ENCODE measurements around the gene RBM19.

Gene RBM19

GRCh38 chr12:113983265-113983664, 17.1 kb upstream of the RBM19 start:
- Histone ChIP-seq H3K27me3 (ENCODE audit: insufficient read depth, low read length) (peaks cover 3% of the 10 kb centered on the region), H3K4me1 (ENCODE audit: insufficient read depth, low read length) (no peaks in the 10 kb centered on the region), H3K36me3 (ENCODE audit: insufficient read depth, low read length) (no peaks in the 10 kb centered on the region), H3K4me3 (ENCODE audit: low read length) (no peak overlapping the region), H2AFZ (ENCODE audit: low read depth, low read length) (no peak overlapping the region), H3K9me3 (ENCODE audit: low read length) (no peaks in the 10 kb centered on the region)

GRCh38 chr12:113981876-113982275, 15.8 kb upstream of the RBM19 start:
- Histone ChIP-seq H3K4me3 (ENCODE audit: low read length) (no peak overlapping the region), H3K27me3 (ENCODE audit: insufficient read depth, low read length) (peaks cover 3% of the 10 kb centered on the region), H3K4me1 (ENCODE audit: insufficient read depth, low read length) (no peaks in the 10 kb centered on the region), H3K36me3 (ENCODE audit: insufficient read depth, low read length) (no peaks in the 10 kb centered on the region), H3K9me3 (ENCODE audit: low read length) (no peaks in the 10 kb centered on the region), H2AFZ (ENCODE audit: low read depth, low read length) (no peak overlapping the region)

GRCh38 chr12:113980537-113981337, 14.6 kb upstream of the RBM19 start:
- Histone ChIP-seq H2AFZ (ENCODE audit: low read depth, low read length) (no peak overlapping the region), H3K4me3 (ENCODE audit: low read length) (no peak overlapping the region), H3K4me1 (ENCODE audit: insufficient read depth, low read length) (no peaks in the 10 kb centered on the region), H3K36me3 (ENCODE audit: insufficient read depth, low read length) (no peaks in the 10 kb centered on the region), H3K9me3 (ENCODE audit: low read length) (no peaks in the 10 kb centered on the region), H3K27me3 (ENCODE audit: insufficient read depth, low read length) (peaks cover 3% of the 10 kb centered on the region)

GRCh38 chr12:113980054-113980453, 13.9 kb upstream of the RBM19 start:
- Histone ChIP-seq H3K36me3 (ENCODE audit: insufficient read depth, low read length) (no peaks in the 10 kb centered on the region), H3K9me3 (ENCODE audit: low read length) (no peaks in the 10 kb centered on the region), H3K27me3 (ENCODE audit: insufficient read depth, low read length) (peaks cover 3% of the 10 kb centered on the region), H3K4me1 (ENCODE audit: insufficient read depth, low read length) (no peaks in the 10 kb centered on the region), H2AFZ (ENCODE audit: low read depth, low read length) (no peak overlapping the region), H3K4me3 (ENCODE audit: low read length) (no peak overlapping the region)

GRCh38 chr12:113978080-113978479, 12.0 kb upstream of the RBM19 start:
- Histone ChIP-seq H3K9me3 (ENCODE audit: low read length) (no peaks in the 10 kb centered on the region), H2AFZ (ENCODE audit: low read depth, low read length) (no peak overlapping the region), H3K4me3 (ENCODE audit: low read length) (no peak overlapping the region), H3K4me1 (ENCODE audit: insufficient read depth, low read length) (no peaks in the 10 kb centered on the region), H3K36me3 (ENCODE audit: insufficient read depth, low read length) (no peaks in the 10 kb centered on the region), H3K27me3 (ENCODE audit: insufficient read depth, low read length) (peaks cover 3% of the 10 kb centered on the region)

GRCh38 chr12:113974006-113974405, 7.9 kb upstream of the RBM19 start:
- peaks cover 15% of the 10 kb centered on the region for H3K27me3 ChIP-seq (ENCODE audit: insufficient read depth, low read length)

GRCh38 chr12:113973109-113973904, 7.2 kb upstream of the RBM19 start:
- no peaks in the 10 kb centered on the region for H3K4me1 ChIP-seq (ENCODE audit: insufficient read depth, low read length)
- H3K36me3 ChIP-seq (ENCODE audit: insufficient read depth, low read length), result no peaks in the 10 kb centered on the region
- H3K4me3 ChIP-seq (ENCODE audit: low read length), result no peak overlapping the region
- no peak overlapping the region for H2AFZ ChIP-seq (ENCODE audit: low read depth, low read length)
- peaks cover 14% of the 10 kb centered on the region for H3K27me3 ChIP-seq (ENCODE audit: insufficient read depth, low read length)
- H3K9me3 ChIP-seq (ENCODE audit: low read length), result no peaks in the 10 kb centered on the region

More at GRCh38 chr12:113974006-113974405, 7.9 kb upstream of the RBM19 start:
- Histone ChIP-seq H2AFZ (ENCODE audit: low read depth, low read length) (no peak overlapping the region), H3K9me3 (ENCODE audit: low read length) (no peaks in the 10 kb centered on the region), H3K36me3 (ENCODE audit: insufficient read depth, low read length) (no peaks in the 10 kb centered on the region), H3K4me3 (ENCODE audit: low read length) (no peak overlapping the region), H3K4me1 (ENCODE audit: insufficient read depth, low read length) (no peaks in the 10 kb centered on the region)

GRCh38 chr12:113971392-113971791, 5.3 kb upstream of the RBM19 start:
- H3K9me3 ChIP-seq (ENCODE audit: low read length), result no peaks in the 10 kb centered on the region
- peaks cover 16% of the 10 kb centered on the region for H3K27me3 ChIP-seq (ENCODE audit: insufficient read depth, low read length)
- H2AFZ ChIP-seq (ENCODE audit: low read depth, low read length), result no peak overlapping the region

GRCh38 chr12:113970211-113970610, 4.1 kb upstream of the RBM19 start:
- H3K4me3 ChIP-seq (ENCODE audit: low read length), result no peak overlapping the region
- peaks cover 16% of the 10 kb centered on the region for H3K27me3 ChIP-seq (ENCODE audit: insufficient read depth, low read length)

More at GRCh38 chr12:113971392-113971791, 5.3 kb upstream of the RBM19 start:
- Histone ChIP-seq H3K36me3 (ENCODE audit: insufficient read depth, low read length) (no peaks in the 10 kb centered on the region), H3K4me1 (ENCODE audit: insufficient read depth, low read length) (peaks cover 5% of the 10 kb centered on the region), H3K4me3 (ENCODE audit: low read length) (no peak overlapping the region)

GRCh38 chr12:113967368-113967767, 1.2 kb upstream of the RBM19 start:
- Histone ChIP-seq H3K36me3 (ENCODE audit: insufficient read depth, low read length) (no peaks in the 10 kb centered on the region), H3K4me1 (ENCODE audit: insufficient read depth, low read length) (peaks cover 13% of the 10 kb centered on the region), H2AFZ (ENCODE audit: low read depth, low read length) (no peak overlapping the region), H3K4me3 (ENCODE audit: low read length) (no peak overlapping the region), H3K27me3 (ENCODE audit: insufficient read depth, low read length) (peaks cover 13% of the 10 kb centered on the region), H3K9me3 (ENCODE audit: low read length) (no peaks in the 10 kb centered on the region)

More at GRCh38 chr12:113970211-113970610, 4.1 kb upstream of the RBM19 start:
- Histone ChIP-seq H3K36me3 (ENCODE audit: insufficient read depth, low read length) (no peaks in the 10 kb centered on the region), H3K9me3 (ENCODE audit: low read length) (no peaks in the 10 kb centered on the region), H2AFZ (ENCODE audit: low read depth, low read length) (no peak overlapping the region), H3K4me1 (ENCODE audit: insufficient read depth, low read length) (peaks cover 10% of the 10 kb centered on the region)

GRCh38 chr12:113962733-113963132, 3.4 kb downstream of the RBM19 start:
- no peaks in the 10 kb centered on the region for H3K27me3 ChIP-seq (ENCODE audit: insufficient read depth, low read length)
- H2AFZ ChIP-seq (ENCODE audit: low read depth, low read length), result no peak overlapping the region
- no peaks in the 10 kb centered on the region for H3K9me3 ChIP-seq (ENCODE audit: low read length)
- no peak overlapping the region for H3K4me3 ChIP-seq (ENCODE audit: low read length)
- peaks cover 13% of the 10 kb centered on the region for H3K4me1 ChIP-seq (ENCODE audit: insufficient read depth, low read length)
- peaks cover 43% of the 10 kb centered on the region for H3K36me3 ChIP-seq (ENCODE audit: insufficient read depth, low read length)

- H2AFZ ChIP-seq (ENCODE audit: low read depth, low read length), result no peak overlapping the region
- no peaks in the 10 kb centered on the region for H3K27me3 ChIP-seq (ENCODE audit: insufficient read depth, low read length)
- no peak overlapping the region for H3K4me3 ChIP-seq (ENCODE audit: low read length)
- H3K4me1 ChIP-seq (ENCODE audit: insufficient read depth, low read length), result peaks cover 13% of the 10 kb centered on the region
- no peaks in the 10 kb centered on the region for H3K9me3 ChIP-seq (ENCODE audit: low read length)
- peaks cover 46% of the 10 kb centered on the region for H3K36me3 ChIP-seq (ENCODE audit: insufficient read depth, low read length)
These were observed 4.0 kb downstream of the RBM19 start for GRCh38 chr12:113961921-113962710.

- H3K4me1 ChIP-seq (ENCODE audit: insufficient read depth, low read length), result peaks cover 2% of the 10 kb centered on the region
- H2AFZ ChIP-seq (ENCODE audit: low read depth, low read length), result no peak overlapping the region
- no peak overlapping the region for H3K4me3 ChIP-seq (ENCODE audit: low read length)
- peaks cover 64% of the 10 kb centered on the region for H3K36me3 ChIP-seq (ENCODE audit: insufficient read depth, low read length)
- no peaks in the 10 kb centered on the region for H3K9me3 ChIP-seq (ENCODE audit: low read length)
- H3K27me3 ChIP-seq (ENCODE audit: insufficient read depth, low read length), result no peaks in the 10 kb centered on the region
These were observed 6.1 kb downstream of the RBM19 start for GRCh38 chr12:113960030-113960429.
